Vagina (tissue), 2 donors: Measurements from ENCODE around the gene PHACTR2.

Experiments used
- CTCF ChIP-seq, 3 experiments: fragments of 450-650 bp in 2 of 3; fragments of 200-600 bp in 1 of 3; sonication (generic) in 1 of 3; IDR thresholded peaks; one replicate each; pipeline ENCODE4 v1.5.1; 2017 to 2019; ENCODE audit warnings: antibody characterized with exemption in 3 of 3, mild to moderate bottlenecking in 2 of 3, moderate library complexity in 2 of 3
- POLR2A ChIP-seq, 2 donors: fragments of 450-650 bp; IDR thresholded peaks; one replicate each; pipeline ENCODE4 v1.6.1; 2017; ENCODE audit warnings: antibody characterized with exemption in 2 of 2, mild to moderate bottlenecking in 2 of 2, moderate library complexity in 2 of 2
- POLR2AphosphoS5 ChIP-seq, 2 donors: sonication (generic); formaldehyde crosslinking; IDR thresholded peaks; one replicate each; pipeline ENCODE4 v1.9.0; 2017; ENCODE audit warnings: antibody characterized with exemption in 2 of 2, mild to moderate bottlenecking in 2 of 2, low read depth in 1 of 2; ENCODE audit not compliant: insufficient read depth in 1 of 2

GRCh38 chr6:143711714-143712113, 33.9 kb downstream of the PHACTR2 start:
- TF ChIP-seq POLR2A (IDR thresholded peaks at IDR 0.05): no peak
- no peak for TF ChIP-seq CTCF (IDR thresholded peaks at IDR 0.05)
- no peak for TF ChIP-seq POLR2AphosphoS5 (IDR thresholded peaks at IDR 0.05; ENCODE audit: insufficient read depth in 1 of 2, low read depth in 1 of 2)
